Mononuclear cell (primary cell): ENCODE measurements around the gene WNT3A. TPM values are rescaled to one million over a fixed set of nuclear protein-coding genes. Genes with fewer than 3 reads are reported as not detected.

Experiments
- H3K27me3 ChIP-seq: 2 replicates; pipeline ENCODE4 v1.6.0; 2011; ENCODE audit warnings: low read length, control low read depth; ENCODE audit not compliant: insufficient read depth
- H3K4me1 ChIP-seq: 2 replicates; pipeline ENCODE4 v1.5.1; 2011; ENCODE audit warnings: mild to moderate bottlenecking, low read length, control low read depth; ENCODE audit not compliant: insufficient read depth
- H3K4me3 ChIP-seq: 2 replicates; pipeline ENCODE4 v1.5.1; 2011; ENCODE audit warnings: mild to moderate bottlenecking, low read length, moderate library complexity
- H3K9me3 ChIP-seq: 2 replicates; pipeline ENCODE4 v1.5.1; 2011; ENCODE audit warnings: low read depth, mild to moderate bottlenecking, control low read depth, low read length
- total RNA-seq: library from RNA; depleted of rRNA; stranded (reverse); fragments of >200 nt; gene quantifications from one replicate; pipeline ENCODE4 v1.2.3, GENCODE V29; 2012

Gene WNT3A
- total RNA-seq, 1 donor = not detected

GRCh38 chr1:228061411-228062084, 54.8 kb downstream of the WNT3A start:
- Histone ChIP-seq H3K4me1 (peaks cover 21% of the 10 kb centered on the region), H3K9me3 (no peaks in the 10 kb centered on the region), H3K4me3 (no peak overlapping the region), H3K27me3 (peaks cover 50% of the 10 kb centered on the region)

GRCh38 chr1:228062085-228062791, 55.4 kb downstream of the WNT3A start:
- Histone ChIP-seq H3K9me3 (no peaks in the 10 kb centered on the region), H3K4me3 (no peak overlapping the region), H3K27me3 (peaks cover 53% of the 10 kb centered on the region), H3K4me1 (peaks cover 21% of the 10 kb centered on the region)

- H3K9me3 ChIP-seq = no peaks in the 10 kb centered on the region
- no peak overlapping the region for H3K4me3 ChIP-seq
- H3K27me3 ChIP-seq = peaks cover 49% of the 10 kb centered on the region
- H3K4me1 ChIP-seq = peaks cover 21% of the 10 kb centered on the region
Observed at GRCh38 chr1:228062812-228063211, 56.0 kb downstream of the WNT3A start.

DNA sequence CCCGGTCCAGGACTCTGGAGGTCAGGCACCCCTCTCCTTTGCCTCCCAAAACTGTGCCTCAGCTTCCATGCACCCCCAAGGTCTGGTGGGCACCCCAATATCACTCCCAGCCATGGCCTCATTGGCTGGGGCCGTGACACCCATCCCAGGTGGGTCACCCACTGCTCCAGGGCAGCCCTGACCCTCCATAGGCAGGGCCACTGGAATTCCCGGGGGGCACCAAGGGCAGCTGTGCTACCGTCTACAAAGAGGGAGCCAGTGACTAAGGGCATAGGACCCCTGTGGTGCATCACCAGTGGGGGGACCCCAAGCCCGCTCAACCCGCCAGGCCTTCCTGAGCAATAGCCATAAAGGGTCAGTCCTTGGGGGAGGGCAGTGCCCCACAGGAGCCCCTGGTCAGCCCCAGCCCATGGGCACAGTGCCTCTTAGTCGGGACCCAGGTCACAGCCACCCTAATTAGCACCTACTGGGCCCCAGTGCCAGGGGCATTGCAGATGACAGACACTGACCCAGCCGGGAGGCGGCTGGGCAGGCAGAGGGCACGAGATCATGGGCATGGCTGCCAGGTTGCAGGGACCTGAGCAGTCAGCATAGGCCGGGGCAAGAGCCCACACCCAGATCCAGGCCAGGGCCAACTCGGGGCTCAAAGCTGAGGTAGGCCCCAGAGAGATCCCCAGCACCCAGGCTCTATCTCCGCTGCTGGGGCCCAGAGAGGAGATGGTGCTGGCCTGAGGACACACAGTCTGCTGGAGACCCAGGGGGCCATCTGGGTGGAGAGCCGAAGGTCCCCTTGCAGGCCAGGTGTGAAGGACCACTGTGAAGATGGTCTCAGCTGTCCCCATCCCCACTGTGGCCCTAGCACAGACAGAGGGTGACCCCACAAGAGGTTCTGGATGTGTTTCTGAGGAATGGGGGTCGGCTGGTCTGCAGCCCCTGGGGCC, 56.7 kb downstream of the WNT3A start:
- Histone ChIP-seq H3K9me3 (no peaks in the 10 kb centered on the region), H3K4me3 (no peak overlapping the region), H3K27me3 (peaks cover 42% of the 10 kb centered on the region), H3K4me1 (peaks cover 21% of the 10 kb centered on the region)

- Histone ChIP-seq H3K27me3 (peaks cover 35% of the 10 kb centered on the region), H3K9me3 (no peaks in the 10 kb centered on the region), H3K4me3 (no peak overlapping the region)
Observed at GRCh38 chr1:228064296-228064695, 57.5 kb downstream of the WNT3A start.

GRCh38 chr1:228064741-228065542, 58.1 kb downstream of the WNT3A start:
- no peaks in the 10 kb centered on the region for H3K9me3 ChIP-seq
- H3K4me3 ChIP-seq = no peak overlapping the region
- H3K4me1 ChIP-seq = peaks cover 9% of the 10 kb centered on the region
- peaks cover 32% of the 10 kb centered on the region for H3K27me3 ChIP-seq

More at GRCh38 chr1:228064296-228064695, 57.5 kb downstream of the WNT3A start:
- H3K4me1 ChIP-seq = peaks cover 15% of the 10 kb centered on the region

- Histone ChIP-seq H3K27me3 (peaks cover 24% of the 10 kb centered on the region), H3K4me1 (peaks cover under 1% of the 10 kb centered on the region), H3K4me3 (no peak overlapping the region), H3K9me3 (no peaks in the 10 kb centered on the region)
Observed at GRCh38 chr1:228065543-228066347, 58.9 kb downstream of the WNT3A start.

DNA sequence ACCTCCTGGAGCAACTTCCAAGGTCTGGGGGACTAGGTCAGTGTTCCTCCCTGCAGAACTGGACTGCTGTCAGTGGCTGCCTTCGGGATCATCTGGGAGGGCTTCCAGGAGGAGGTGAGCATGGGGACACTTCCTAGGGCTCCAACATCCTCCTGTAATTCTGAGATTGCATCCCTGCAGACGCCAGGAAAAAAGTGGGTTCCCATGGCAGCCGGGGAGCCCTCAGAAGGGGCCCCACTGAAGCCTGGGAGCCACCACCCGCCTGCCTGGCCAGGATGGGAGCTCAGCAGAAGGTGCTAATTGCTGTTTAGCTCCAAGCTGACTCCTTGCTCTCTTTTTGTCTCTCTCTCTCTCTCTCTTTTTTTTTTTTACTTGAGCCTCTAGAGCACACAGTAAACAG, 59.6 kb downstream of the WNT3A start:
- Histone ChIP-seq H3K4me3 (no peak overlapping the region), H3K4me1 (no peaks in the 10 kb centered on the region), H3K9me3 (no peaks in the 10 kb centered on the region), H3K27me3 (peaks cover 17% of the 10 kb centered on the region)

- Histone ChIP-seq H3K4me3 (no peak overlapping the region), H3K4me1 (no peaks in the 10 kb centered on the region), H3K27me3 (peaks cover 12% of the 10 kb centered on the region), H3K9me3 (no peaks in the 10 kb centered on the region)
Observed at GRCh38 chr1:228066891-228067654, 60.3 kb downstream of the WNT3A start.

- no peaks in the 10 kb centered on the region for H3K4me1 ChIP-seq
- H3K9me3 ChIP-seq = no peaks in the 10 kb centered on the region
- peaks cover 11% of the 10 kb centered on the region for H3K27me3 ChIP-seq
- no peak overlapping the region for H3K4me3 ChIP-seq
Observed at GRCh38 chr1:228068359-228068758, 61.6 kb downstream of the WNT3A start.

GRCh38 chr1:228070173-228070572, 63.4 kb downstream of the WNT3A start:
- peaks cover 11% of the 10 kb centered on the region for H3K27me3 ChIP-seq

DNA sequence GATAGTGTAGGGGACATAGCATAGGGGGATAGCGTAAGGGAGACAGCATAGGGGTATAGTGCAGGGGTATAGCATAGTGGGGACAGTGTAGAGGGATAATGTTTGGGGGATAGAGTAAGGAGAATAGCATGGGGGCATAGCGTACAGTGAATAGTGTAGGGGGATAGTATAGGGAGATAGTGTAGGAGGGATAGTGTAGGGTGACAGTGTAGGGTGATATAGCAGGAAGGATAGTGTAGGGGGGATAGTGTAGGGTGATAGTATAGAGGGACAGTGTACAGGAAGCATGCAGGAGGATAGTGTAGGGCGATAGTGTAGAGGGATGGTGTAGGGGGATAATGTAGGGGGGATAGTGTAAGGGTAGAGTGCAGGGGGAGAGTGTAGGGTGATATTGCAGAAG, 64.1 kb downstream of the WNT3A start:
- H3K9me3 ChIP-seq = no peaks in the 10 kb centered on the region
- no peaks in the 10 kb centered on the region for H3K4me1 ChIP-seq
- H3K4me3 ChIP-seq = no peak overlapping the region
- H3K27me3 ChIP-seq = peaks cover 6% of the 10 kb centered on the region

More at GRCh38 chr1:228070173-228070572, 63.4 kb downstream of the WNT3A start:
- Histone ChIP-seq H3K9me3 (no peaks in the 10 kb centered on the region), H3K4me3 (no peak overlapping the region), H3K4me1 (no peaks in the 10 kb centered on the region)
